HEK293 (cell line): Measurements from ENCODE around the gene CD8A.
A peak's percentile ranks its signal among the peaks of the same experiment; 100 is the strongest.
"Not testable (repeated sequence)": the region's sequence is repeated elsewhere in the genome, so short reads cannot be mapped to it uniquely, and the experiment has no call there.

ENCODE experiments used
- CTCF ChIA-PET: fragments of 350-600 bp; formaldehyde crosslinking; extraction: SDS; loops from one replicate; lab custom pipeline; 2021; ENCODE audit warnings: antibody characterized with exemption; lab: Yijun Ruan, JAX
- POLR2A ChIA-PET: fragments of 300-600 bp; formaldehyde crosslinking; extraction: SDS; loops from one replicate; lab custom pipeline; 2020; ENCODE audit warnings: antibody characterized with exemption, inconsistent platforms; lab: Yijun Ruan, JAX
- H3K27ac ChIP-seq: fragments of 200-500 bp; sonication (Bioruptor generic); 2 replicates; pipeline ENCODE4 v1.5.1; 2014; ENCODE audit warnings: low read depth, low read length, control low read depth, inconsistent platforms; ENCODE audit errors: extremely low read depth
- H3K36me3 ChIP-seq, 2 experiments: fragments of 200-500 bp in 1 of 2; sonication (Bioruptor generic) in 1 of 2; 1 replicate in 1 of 2; 2 replicates in 1 of 2; pipeline ENCODE4 v1.5.1; 2014 to 2017; ENCODE audit warnings: inconsistent platforms in 2 of 2, low read length in 2 of 2; ENCODE audit not compliant: control insufficient read depth in 2 of 2, insufficient read depth in 1 of 2
- H3K4me1 ChIP-seq: fragments of 200-500 bp; sonication (Bioruptor generic); 2 replicates; pipeline ENCODE4 v1.5.1; 2014; ENCODE audit warnings: mild to moderate bottlenecking, low read length, inconsistent platforms; ENCODE audit not compliant: control insufficient read depth, insufficient read depth
- H3K4me3 ChIP-seq: 2 replicates; pipeline ENCODE4 v1.5.1; 2011; ENCODE audit warnings: low read depth, mild to moderate bottlenecking, control low read depth, low read length, moderate library complexity
- H3K9me3 ChIP-seq: fragments of 200-500 bp; sonication (Bioruptor generic); 2 replicates; pipeline ENCODE4 v1.5.1; 2014; ENCODE audit warnings: low read depth, low read length, inconsistent platforms; ENCODE audit not compliant: control insufficient read depth, insufficient read depth
- KLF10 ChIP-seq: fragments of 450-650 bp; IDR thresholded peaks from 2 replicates; pipeline ENCODE4 v1.5.1; 2018; ENCODE audit warnings: missing biosample characterization, mild to moderate bottlenecking, missing genetic modification characterization
- PRDM10 ChIP-seq: fragments of 450-650 bp; formaldehyde crosslinking; IDR thresholded peaks from 2 replicates; pipeline ENCODE4 v1.5.1; 2016; ENCODE audit warnings: missing biosample characterization, missing genetic modification characterization
- ZBTB8A ChIP-seq: fragments of 450-650 bp; formaldehyde crosslinking; IDR thresholded peaks from 2 replicates; pipeline ENCODE4 v1.5.1; 2016; ENCODE audit warnings: missing biosample characterization, missing genetic modification characterization
- ZNF221 ChIP-seq: fragments of 450-650 bp; formaldehyde crosslinking; IDR thresholded peaks from 2 replicates; pipeline ENCODE4 v1.5.1; 2017; ENCODE audit warnings: missing biosample characterization, missing genetic modification characterization, borderline replicate concordance
- ZNF404 ChIP-seq: fragments of 450-650 bp; formaldehyde crosslinking; IDR thresholded peaks from 2 replicates; pipeline ENCODE4 v1.5.1; 2017; ENCODE audit warnings: missing biosample characterization, missing genetic modification characterization

The CD8A gene

GRCh38 chr2:86746939-86747338 lies 43.8 kb downstream of the CD8A start:
- H3K4me3 ChIP-seq, result no peak overlapping the region
- no peaks in the 10 kb centered on the region for H3K9me3 ChIP-seq
- no peak for TF ChIP-seq KLF10 (tag by site-specific recombination)
- peak; percentile 9; the same call in 1 of the 2 replicates for TF ChIP-seq PRDM10 (tag by site-specific recombination)
- peaks cover 12 to 26% of the 10 kb centered on the region in 2 experiments; a peak in 2 of 3 replicates for H3K36me3 ChIP-seq
- CTCF ChIA-PET, result interaction anchor here (0.7 kb wide), 1 partner anchor 818 kb away, joined by 3 read pairs; no protein-coding TSS in a partner anchor
- POLR2A ChIA-PET, result no interaction called here
- H3K4me1 ChIP-seq, result 0 out of 2 replicates have a peak, but pooled peaks cover 4% of the 10 kb centered on the region
- H3K27ac ChIP-seq, result no peak overlapping the region

GRCh38 chr2:86744152-86744551 lies 46.6 kb downstream of the CD8A start:
- H3K4me1 ChIP-seq, result 0 out of 2 replicates have a peak, but pooled peaks cover 4% of the 10 kb centered on the region
- TF ChIP-seq ZBTB8A (tag by site-specific recombination), result no peak
- no peak for TF ChIP-seq ZNF404 (tag by site-specific recombination)
- TF ChIP-seq ZNF221 (tag by site-specific recombination), result no peak
- ChIA-PET CTCF (interaction anchor here (0.8 kb wide), 1 partner anchor 208 kb away, joined by 3 read pairs; no protein-coding TSS in a partner anchor), POLR2A (no interaction called here)
- no peaks in the 10 kb centered on the region for H3K9me3 ChIP-seq
- H3K4me3 ChIP-seq, result no peak overlapping the region
- no peak overlapping the region for H3K27ac ChIP-seq
- peaks cover 8 to 11% of the 10 kb centered on the region in 2 experiments; a peak in 2 of 3 replicates for H3K36me3 ChIP-seq

- H3K4me3 ChIP-seq, CTCF ChIA-PET, H3K27ac ChIP-seq, H3K9me3 ChIP-seq, POLR2A ChIA-PET, H3K4me1 ChIP-seq: not testable (repeated sequence)
- H3K36me3 ChIP-seq, result peaks cover 7 to 11% of the 10 kb centered on the region in 2 experiments; a peak in 2 of 3 replicates
Observed at GRCh38 chr2:86741889-86742498, 48.7 kb downstream of the CD8A start.

- POLR2A ChIA-PET, CTCF ChIA-PET, H3K4me3 ChIP-seq, H3K27ac ChIP-seq, H3K36me3 ChIP-seq, H3K4me1 ChIP-seq, H3K9me3 ChIP-seq: not testable (repeated sequence)
Observed at GRCh38 chr2:86739889-86740288, 50.8 kb downstream of the CD8A start.

- POLR2A ChIA-PET, H3K4me1 ChIP-seq, H3K27ac ChIP-seq, CTCF ChIA-PET, H3K9me3 ChIP-seq, H3K36me3 ChIP-seq, H3K4me3 ChIP-seq: not testable (repeated sequence)
Observed at GRCh38 chr2:86739485-86739884, 51.2 kb downstream of the CD8A start.

- CTCF ChIA-PET, H3K4me1 ChIP-seq, H3K27ac ChIP-seq, H3K9me3 ChIP-seq, H3K4me3 ChIP-seq, H3K36me3 ChIP-seq, POLR2A ChIA-PET: not testable (repeated sequence)
Observed at GRCh38 chr2:86734896-86735295, 55.8 kb downstream of the CD8A start.
